SK-N-SH treated with all-trans-retinoic acid at 6 μM for 48 hours (cell line): ENCODE data around the gene TFDP1.

Experiments used
- ATAC-seq: fragments of 200-7000 bp; cut with Tn5 transposase; 3 replicates; pipeline ENCODE4 v1.9.1; 2020; ENCODE audit warnings: mild to moderate bottlenecking, moderate library complexity
- ARNTL ChIP-seq: fragments of 450-650 bp; formaldehyde crosslinking; IDR thresholded peaks from 2 replicates; pipeline ENCODE4 v1.5.0; 2020; ENCODE audit warnings: low read depth, mild to moderate bottlenecking, moderate library complexity, borderline replicate concordance
- BACH2 ChIP-seq: fragments of 250-450 bp; sonication (Bioruptor Pico); IDR thresholded peaks from 2 replicates; pipeline ENCODE4 v1.9.0; 2021; ENCODE audit warnings: mild to moderate bottlenecking, borderline replicate concordance
- CREB5 ChIP-seq: fragments of 250-450 bp; sonication (Bioruptor Pico); IDR thresholded peaks from 2 replicates; pipeline ENCODE4 v1.5.1; 2020; ENCODE audit warnings: low read depth, mild to moderate bottlenecking, moderate library complexity
- CSDC2 ChIP-seq: fragments of 250-450 bp; sonication (Bioruptor Pico); IDR thresholded peaks from 2 replicates; pipeline ENCODE4 v1.5.0; 2020; ENCODE audit warnings: mild to moderate bottlenecking, moderate library complexity
- CSRNP3 ChIP-seq: fragments of 250-450 bp; sonication (Bioruptor Pico); IDR thresholded peaks from 2 replicates; pipeline ENCODE4 v1.5.1; 2021; ENCODE audit warnings: mild to moderate bottlenecking, moderate library complexity
- ESRRG ChIP-seq: fragments of 250-450 bp; sonication (Bioruptor Pico); IDR thresholded peaks from 2 replicates; pipeline ENCODE4 v1.6.1; 2021; ENCODE audit warnings: mild to moderate bottlenecking
- GLIS3 ChIP-seq: fragments of 250-450 bp; sonication (Bioruptor Pico); IDR thresholded peaks from 2 replicates; pipeline ENCODE4 v1.5.0; 2020; ENCODE audit warnings: mild to moderate bottlenecking, moderate library complexity
- OSR1 ChIP-seq: fragments of 250-450 bp; sonication (Bioruptor Pico); IDR thresholded peaks from 2 replicates; pipeline ENCODE4 v1.8.0; 2022; ENCODE audit warnings: moderate library complexity, mild to moderate bottlenecking, inconsistent platforms
- PATZ1 ChIP-seq: fragments of 250-450 bp; sonication (Bioruptor Pico); IDR thresholded peaks from 2 replicates; pipeline ENCODE4 v1.8.0; 2020; ENCODE audit warnings: mild to moderate bottlenecking, moderate library complexity, borderline replicate concordance
- POU6F1 ChIP-seq: fragments of 250-450 bp; sonication (Bioruptor Pico); IDR thresholded peaks from 2 replicates; pipeline ENCODE4 v1.8.0; 2021; ENCODE audit warnings: low read depth, mild to moderate bottlenecking, moderate library complexity, borderline replicate concordance
- PPARA ChIP-seq: fragments of 250-450 bp; sonication (Bioruptor Pico); IDR thresholded peaks from 2 replicates; pipeline ENCODE4 v1.5.0; 2020; ENCODE audit warnings: mild to moderate bottlenecking, borderline replicate concordance
- RARB ChIP-seq: fragments of 250-450 bp; sonication (Bioruptor Pico); IDR thresholded peaks from 2 replicates; pipeline ENCODE4 v1.8.0; 2021; ENCODE audit warnings: mild to moderate bottlenecking, moderate library complexity
- TOX ChIP-seq: fragments of 250-450 bp; sonication (Bioruptor Pico); IDR thresholded peaks from 2 replicates; pipeline ENCODE4 v1.8.0; 2021; ENCODE audit warnings: mild to moderate bottlenecking, moderate library complexity, borderline replicate concordance
- TSHZ2 ChIP-seq: fragments of 250-450 bp; sonication (Bioruptor Pico); IDR thresholded peaks from 2 replicates; pipeline ENCODE4 v1.5.0; 2020; ENCODE audit warnings: mild to moderate bottlenecking, moderate library complexity
- ZC3H10 ChIP-seq: fragments of 250-450 bp; sonication (Bioruptor Pico); IDR thresholded peaks from 2 replicates; pipeline ENCODE4 v1.5.1; 2021; ENCODE audit warnings: mild to moderate bottlenecking, moderate library complexity
- ZFP3 ChIP-seq: fragments of 250-450 bp; sonication (Bioruptor Pico); IDR thresholded peaks from 2 replicates; pipeline ENCODE4 v1.5.0; 2020; ENCODE audit warnings: mild to moderate bottlenecking, moderate library complexity
- ZFP30 ChIP-seq: fragments of 450-650 bp; formaldehyde crosslinking; IDR thresholded peaks from 2 replicates; pipeline ENCODE4 v1.5.0; 2022; ENCODE audit warnings: mild to moderate bottlenecking, moderate library complexity
- ZNF565 ChIP-seq: fragments of 450-650 bp; formaldehyde crosslinking; conservative IDR thresholded peaks from 2 replicates; pipeline ENCODE4 v1.5.0; 2020; ENCODE audit warnings: low read depth, mild to moderate bottlenecking, moderate library complexity
- ZNF70 ChIP-seq: fragments of 450-650 bp; formaldehyde crosslinking; IDR thresholded peaks from 2 replicates; pipeline ENCODE4 v1.5.0; 2020; ENCODE audit warnings: mild to moderate bottlenecking, moderate library complexity

TFDP1 gene

GRCh38 chr13:113596321-113597200 is 12.0 kb downstream of the TFDP1 start (continued):
- TF ChIP-seq BACH2 (CRISPR knock-in tag) (no peak), PPARA (CRISPR knock-in tag) (no peak), OSR1 (no peak), ARNTL (CRISPR knock-in tag) (no peak), GLIS3 (CRISPR knock-in tag) (no peak), CSDC2 (no peak), RARB (CRISPR knock-in tag) (no peak)

- TF ChIP-seq RARB (CRISPR knock-in tag): no peak
- TF ChIP-seq TOX (CRISPR knock-in tag): no peak
- TF ChIP-seq ZC3H10 (CRISPR knock-in tag): no peak
- no peak for TF ChIP-seq CREB5
- no peak for TF ChIP-seq PATZ1 (CRISPR knock-in tag)
- no peak for TF ChIP-seq ZNF565 (CRISPR knock-in tag)
- no peak for TF ChIP-seq CSRNP3 (CRISPR knock-in tag)
- no peak for TF ChIP-seq CSDC2
- no peak for TF ChIP-seq ESRRG (CRISPR knock-in tag)
- no peak for TF ChIP-seq ZNF70 (CRISPR knock-in tag)
- no peak for TF ChIP-seq POU6F1 (CRISPR knock-in tag)
- TF ChIP-seq PPARA (CRISPR knock-in tag): no peak
- TF ChIP-seq ZFP3 (CRISPR knock-in tag): no peak
- TF ChIP-seq BACH2 (CRISPR knock-in tag): no peak
- TF ChIP-seq ZFP30: no peak
- TF ChIP-seq, all 23 proteins: peak for 0
- ATAC-seq: no peak
These were observed 13.0 kb downstream of the TFDP1 start for GRCh38 chr13:113597391-113598080.

GRCh38 chr13:113598081-113598410 is 13.5 kb downstream of the TFDP1 start:
- no peak for ATAC-seq
- TF ChIP-seq GLIS3 (CRISPR knock-in tag) (no peak), TSHZ2 (CRISPR knock-in tag) (no peak), ZNF565 (CRISPR knock-in tag) (no peak)
